HG03521 (cell line): Measurements from ENCODE around the gene LCNL1.

Experiments used
- ATAC-seq: cut with Tn5 transposase; IDR thresholded peaks from one replicate; pipeline ENCODE4 v1.9.1; 2021; ENCODE audit warnings: mild to moderate bottlenecking, moderate library complexity; ENCODE audit not compliant: unreplicated experiment

Gene LCNL1

GRCh38 chr9:136982232-136983051 is at the start of gene LCNL1:
LCNL1 (plus strand) TSS chr9:136982993; CDS start chr9:136983587, 594 bp downstream.
- ATAC-seq, result no peak

- no peak for ATAC-seq
Measured at GRCh38 chr9:136934277-136934676, 48.5 kb upstream of the LCNL1 start.

- ATAC-seq, result no peak
Measured at GRCh38 chr9:136935651-136936050, 47.1 kb upstream of the LCNL1 start.

- no peak for ATAC-seq
Measured at GRCh38 chr9:136936645-136937170, 46.1 kb upstream of the LCNL1 start.

GRCh38 chr9:136937186-136938001 is 45.4 kb upstream of the LCNL1 start:
- no peak for ATAC-seq

GRCh38 chr9:136939431-136939995 is 43.3 kb upstream of the LCNL1 start:
- no peak for ATAC-seq

GRCh38 chr9:136939996-136940525 is 42.7 kb upstream of the LCNL1 start:
- no peak for ATAC-seq

GRCh38 chr9:136940526-136941230 is 42.1 kb upstream of the LCNL1 start:
- ATAC-seq, result no peak

GRCh38 chr9:136941231-136942111 is 41.3 kb upstream of the LCNL1 start:
- no peak for ATAC-seq

GRCh38 chr9:136942112-136942880 is 40.5 kb upstream of the LCNL1 start:
- no peak for ATAC-seq

- no peak for ATAC-seq
Measured at GRCh38 chr9:136942881-136943230, 39.9 kb upstream of the LCNL1 start.

- peak; percentile 5 for ATAC-seq
Measured at GRCh38 chr9:136943291-136944211, 39.2 kb upstream of the LCNL1 start.

GRCh38 chr9:136944212-136944518 is 38.6 kb upstream of the LCNL1 start:
- ATAC-seq, result peak; percentile 33

GRCh38 chr9:136944519-136945332 is 38.1 kb upstream of the LCNL1 start, which contains the start of the genes C8G and FBXW5:
C8G (plus strand) TSS chr9:136945243; CDS start chr9:136945321, 78 bp downstream.
FBXW5 (minus strand) TSS chr9:136944738; CDS start chr9:136944083, 655 bp downstream.
- ATAC-seq, result peak; percentile 81

GRCh38 chr9:136945333-136946227 is 37.2 kb upstream of the LCNL1 start:
- no peak for ATAC-seq
